GM19467 (cell line): ENCODE results near the gene PLG.
A peak's percentile ranks its signal among the peaks of the same experiment; 100 is the strongest.
"Not testable (repeated sequence)": the region's sequence is repeated elsewhere in the genome, so short reads cannot be mapped to it uniquely, and the experiment has no call there.

Source experiments
- ATAC-seq: cut with Tn5 transposase; IDR thresholded peaks from one replicate; pipeline ENCODE4 v1.9.1; 2021; ENCODE audit warnings: mild to moderate bottlenecking, moderate library complexity; ENCODE audit not compliant: unreplicated experiment

The PLG gene

GRCh38 chr6:160701918-160702680, at the start of gene PLG:
Gene PLG, plus strand, starts transcription at chr6:160702244. Its CDS starts 61 bp downstream, at chr6:160702305.
- not testable (repeated sequence) for ATAC-seq

DNA sequence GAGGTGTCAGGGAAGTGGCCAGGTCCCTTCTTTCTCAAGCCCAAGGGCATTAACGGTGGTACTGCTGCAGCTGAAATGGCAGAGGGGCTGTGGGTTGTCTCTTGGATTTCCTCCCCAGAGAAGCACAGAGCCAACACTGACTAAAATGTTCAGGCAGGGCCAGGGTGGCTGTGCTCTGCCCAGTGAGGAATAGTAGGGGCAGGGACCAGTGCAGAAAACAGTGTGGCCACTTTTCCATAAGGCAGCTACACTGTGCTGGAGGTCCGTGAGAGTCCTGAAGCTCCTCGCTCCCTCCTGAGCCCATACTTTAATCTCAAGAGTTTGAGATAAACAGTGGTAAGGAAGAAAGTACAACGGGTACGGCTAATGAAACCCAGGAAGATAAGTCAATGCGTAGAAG, 42.5 kb upstream of the PLG start:
- ATAC-seq = no peak

- no peak for ATAC-seq
Observed at GRCh38 chr6:160661216-160661615, 40.8 kb upstream of the PLG start.

- ATAC-seq = no peak
Observed at GRCh38 chr6:160662429-160662828, 39.6 kb upstream of the PLG start.

DNA sequence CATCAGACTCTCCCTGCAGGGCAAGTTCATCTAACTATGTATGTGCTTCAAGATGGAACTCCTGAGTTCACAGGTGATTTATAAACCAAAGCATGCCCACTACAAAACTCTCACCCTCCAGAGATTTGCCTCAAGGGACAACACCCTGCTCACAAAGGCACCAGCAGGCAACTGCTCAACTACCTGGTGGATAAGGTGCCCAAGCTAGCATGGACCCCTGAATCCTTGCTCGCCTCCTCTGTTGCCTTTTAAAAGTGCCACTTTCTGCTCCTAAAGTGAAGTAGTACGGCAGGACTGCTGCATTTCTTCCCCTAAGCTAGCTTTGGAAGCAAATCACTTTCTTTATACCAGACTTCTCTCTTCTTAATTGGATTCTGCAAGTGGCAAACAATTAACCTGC, 39.2 kb upstream of the PLG start:
- no peak for ATAC-seq

- not testable (repeated sequence) for ATAC-seq
Observed at GRCh38 chr6:160664198-160664597, 37.8 kb upstream of the PLG start, which contains the start of gene LPA. Gene LPA, minus strand, starts transcription at chr6:160664275. Its CDS starts 61 bp downstream, at chr6:160664214.

DNA sequence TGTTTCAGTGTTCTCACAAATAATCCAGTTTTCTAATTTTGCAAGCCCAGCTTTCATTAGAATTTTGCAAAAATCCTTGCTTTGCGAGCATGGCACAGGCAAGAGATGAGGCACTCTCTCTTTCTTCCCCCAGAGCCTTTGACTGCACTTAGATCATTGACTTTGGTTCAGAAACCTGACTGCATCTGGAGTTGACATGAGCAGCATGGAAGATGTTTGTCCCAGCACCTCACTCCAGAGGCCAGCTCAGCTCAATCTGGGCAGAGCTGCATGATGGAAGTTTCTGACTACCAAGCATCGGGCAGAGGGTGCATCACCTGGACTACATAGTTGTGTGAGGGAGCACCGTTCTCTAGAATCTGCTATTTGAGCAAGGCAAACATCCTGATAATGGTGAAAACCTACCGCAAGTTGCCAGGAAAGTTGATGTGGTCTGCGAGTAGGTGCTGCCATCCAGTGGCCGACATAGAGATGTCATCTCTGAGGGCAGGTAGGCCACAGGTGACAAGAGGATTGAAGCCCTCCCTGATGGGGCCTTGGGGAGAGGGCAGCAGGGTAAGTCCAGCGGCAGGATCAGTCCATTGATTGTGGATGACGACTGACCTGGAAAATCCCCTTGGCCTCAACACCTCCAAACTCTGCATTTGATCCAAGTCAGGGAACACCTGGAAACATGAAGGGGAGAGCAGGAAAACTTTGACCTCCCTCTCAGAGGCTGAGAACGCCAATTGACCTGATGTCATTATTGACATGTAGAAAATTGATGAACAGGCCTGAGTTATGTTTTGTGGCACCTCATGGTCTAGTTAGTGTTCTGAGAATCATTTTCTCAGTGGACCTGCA, 34.2 kb upstream of the PLG start:
- peak; percentile 88 for ATAC-seq

GRCh38 chr6:160668589-160668988, 33.5 kb upstream of the PLG start:
- ATAC-seq = no peak

DNA sequence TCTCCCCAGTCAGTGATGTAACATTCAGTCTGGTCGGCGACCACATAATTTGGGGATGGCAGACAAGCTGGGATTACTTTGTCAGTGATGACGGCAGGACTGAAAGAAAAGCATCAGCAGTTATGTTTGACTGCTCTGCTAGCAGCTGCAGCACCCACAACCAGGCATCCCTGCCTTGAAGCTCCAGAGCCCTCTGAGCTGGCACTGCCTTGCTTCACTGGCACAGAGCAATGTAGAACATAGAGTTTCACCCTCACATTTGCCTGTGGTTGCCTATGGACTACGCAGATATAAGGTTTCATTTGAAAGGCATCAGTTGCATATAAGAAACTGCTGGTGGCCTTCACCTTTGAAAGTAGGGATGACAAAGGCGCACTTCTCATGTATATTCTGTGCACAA, 25.6 kb upstream of the PLG start:
- ATAC-seq = not testable (repeated sequence)

GRCh38 chr6:160678230-160678629, 23.8 kb upstream of the PLG start:
- no peak for ATAC-seq

GRCh38 chr6:160678744-160679401, 23.2 kb upstream of the PLG start:
- no peak for ATAC-seq

DNA sequence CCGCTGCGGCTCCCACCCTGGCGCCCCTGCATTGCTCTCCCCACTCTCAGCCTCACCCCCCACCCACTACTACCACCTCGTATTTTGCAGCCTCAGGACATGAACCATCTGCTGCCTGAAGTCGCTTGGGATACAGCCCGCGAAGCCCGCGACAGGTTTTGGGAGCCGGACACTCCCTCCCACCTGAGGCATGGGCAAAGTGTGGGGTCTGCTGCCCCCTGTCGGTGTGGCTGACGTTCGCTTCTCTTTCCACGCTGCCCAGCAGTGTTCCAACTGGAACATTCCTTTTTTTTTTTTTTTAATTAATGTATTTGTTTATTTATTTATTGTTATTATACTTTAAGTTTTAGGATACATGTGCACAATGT, 22.7 kb upstream of the PLG start:
- no peak for ATAC-seq

DNA sequence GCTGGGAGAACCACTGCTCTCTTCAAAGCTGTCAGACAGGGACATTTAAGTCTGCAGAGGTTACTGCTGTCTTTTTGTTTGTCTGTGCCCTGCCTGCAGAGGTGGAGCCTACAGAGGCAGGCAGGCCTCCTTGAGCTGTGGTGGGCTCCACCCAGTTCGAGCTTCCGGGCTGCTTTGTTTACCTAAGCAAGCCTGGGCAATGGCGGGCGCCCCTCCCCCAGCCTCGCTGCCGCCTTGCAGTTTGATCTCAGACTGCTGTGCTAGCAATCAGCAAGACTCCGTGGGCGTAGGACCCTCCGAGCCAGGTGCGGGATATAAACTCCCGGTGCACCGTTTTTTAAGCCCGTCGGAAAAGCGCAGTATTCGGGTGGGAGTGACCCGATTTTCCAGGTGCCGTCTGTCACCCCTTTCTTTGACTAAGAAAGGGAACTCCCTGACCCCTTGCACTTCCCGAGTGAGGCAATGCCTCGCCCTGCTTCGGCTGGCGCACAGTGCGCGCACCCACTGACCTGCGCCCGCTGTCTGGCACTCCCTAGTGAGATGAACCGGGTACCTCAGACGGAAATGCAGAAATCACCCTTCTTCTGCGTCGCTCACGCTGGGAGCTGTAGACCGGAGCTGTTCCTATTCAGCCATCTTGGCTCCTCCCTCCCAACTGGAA, 16.8 kb upstream of the PLG start:
- ATAC-seq = not testable (repeated sequence)

GRCh38 chr6:160685762-160686450, 16.1 kb upstream of the PLG start:
- ATAC-seq = no peak

DNA sequence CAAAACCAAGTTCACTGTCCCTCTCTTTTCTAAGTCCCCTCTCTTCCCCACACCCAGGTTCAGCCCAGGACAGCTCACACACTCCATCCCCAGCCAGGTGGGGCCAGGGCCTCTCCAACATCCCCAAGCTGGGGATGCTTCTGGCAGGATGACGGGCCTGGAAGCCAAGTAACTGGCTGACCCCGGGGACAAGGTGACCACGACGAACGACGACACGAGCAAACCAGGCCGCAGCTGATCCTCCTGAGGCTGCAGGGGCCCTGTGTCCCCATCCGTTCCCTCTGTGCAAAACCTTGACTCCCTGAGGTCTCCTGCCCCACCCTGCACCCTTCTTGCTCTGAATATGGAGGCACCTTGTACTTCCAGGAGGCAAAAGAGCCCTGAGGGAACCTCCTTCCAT, 11.6 kb upstream of the PLG start:
- no peak for ATAC-seq

GRCh38 chr6:160691617-160692016, 10.4 kb upstream of the PLG start:
- no peak for ATAC-seq

DNA sequence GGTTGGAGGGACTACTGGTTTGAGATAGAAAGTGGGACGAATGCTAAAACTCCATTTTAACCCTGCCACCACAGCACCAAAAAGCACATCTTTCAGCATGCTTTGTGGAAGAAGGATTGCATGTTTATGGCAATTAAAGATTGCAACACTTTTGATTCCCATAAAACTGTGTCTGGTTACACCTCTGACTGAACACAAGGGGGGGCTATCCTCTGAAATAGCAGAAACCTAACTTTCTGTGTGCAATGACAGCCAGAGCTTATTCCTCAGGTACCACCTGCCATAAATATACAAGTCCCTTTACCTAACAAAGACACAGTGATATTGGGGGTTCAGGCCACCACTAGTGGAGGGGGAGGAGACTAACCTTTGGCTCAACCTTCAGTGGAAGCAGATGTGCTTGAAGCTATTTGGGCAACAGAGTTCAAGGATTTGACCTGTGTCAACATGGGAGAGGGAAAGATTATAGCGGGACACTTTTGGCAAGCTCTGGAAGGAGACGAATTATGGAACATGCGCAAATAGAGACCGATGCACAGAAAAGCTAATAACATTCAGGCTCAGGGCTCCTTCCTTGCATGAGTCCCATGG, 9.6 kb upstream of the PLG start:
- no peak for ATAC-seq

DNA sequence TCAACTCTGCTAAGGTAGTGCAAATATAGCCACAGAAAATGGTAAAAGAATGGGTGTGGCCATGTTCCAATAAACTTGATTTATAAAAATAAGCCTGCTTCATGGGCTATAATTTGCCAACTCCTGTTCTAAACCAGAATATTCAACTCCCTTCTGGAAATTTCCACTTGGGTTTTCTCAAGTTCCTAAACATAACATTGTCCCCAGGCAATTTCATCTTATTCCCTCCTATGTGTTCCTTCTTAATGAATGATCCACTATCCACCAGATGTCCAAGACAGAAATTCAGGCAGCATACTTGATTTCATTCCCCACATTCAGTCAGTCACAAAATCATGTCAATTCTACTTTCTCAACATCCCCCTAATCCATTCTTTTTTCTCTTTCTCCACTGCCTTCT, 7.0 kb upstream of the PLG start:
- not testable (repeated sequence) for ATAC-seq

GRCh38 chr6:160695622-160696021, 6.4 kb upstream of the PLG start:
- not testable (repeated sequence) for ATAC-seq

- not testable (repeated sequence) for ATAC-seq
Observed at GRCh38 chr6:160696884-160697283, 5.2 kb upstream of the PLG start.
